ENCODE measurements around the gene TIMMDC1. TPM values are rescaled to one million over a fixed set of nuclear protein-coding genes. Genes with fewer than 3 reads are reported as not detected.

TIMMDC1 gene
- total RNA-seq, 1 donor from 2014 or later: 31.1 TPM

- H3K4me1 ChIP-seq: no peaks in the 10 kb centered on the region
- TF ChIP-seq, protein P1, sequence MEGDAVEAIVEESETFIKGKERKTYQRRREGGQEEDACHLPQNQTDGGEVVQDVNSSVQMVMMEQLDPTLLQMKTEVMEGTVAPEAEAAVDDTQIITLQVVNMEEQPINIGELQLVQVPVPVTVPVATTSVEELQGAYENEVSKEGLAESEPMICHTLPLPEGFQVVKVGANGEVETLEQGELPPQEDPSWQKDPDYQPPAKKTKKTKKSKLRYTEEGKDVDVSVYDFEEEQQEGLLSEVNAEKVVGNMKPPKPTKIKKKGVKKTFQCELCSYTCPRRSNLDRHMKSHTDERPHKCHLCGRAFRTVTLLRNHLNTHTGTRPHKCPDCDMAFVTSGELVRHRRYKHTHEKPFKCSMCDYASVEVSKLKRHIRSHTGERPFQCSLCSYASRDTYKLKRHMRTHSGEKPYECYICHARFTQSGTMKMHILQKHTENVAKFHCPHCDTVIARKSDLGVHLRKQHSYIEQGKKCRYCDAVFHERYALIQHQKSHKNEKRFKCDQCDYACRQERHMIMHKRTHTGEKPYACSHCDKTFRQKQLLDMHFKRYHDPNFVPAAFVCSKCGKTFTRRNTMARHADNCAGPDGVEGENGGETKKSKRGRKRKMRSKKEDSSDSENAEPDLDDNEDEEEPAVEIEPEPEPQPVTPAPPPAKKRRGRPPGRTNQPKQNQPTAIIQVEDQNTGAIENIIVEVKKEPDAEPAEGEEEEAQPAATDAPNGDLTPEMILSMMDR (IDR thresholded peaks at IDR 0.05): no peak
- H3K27ac ChIP-seq: no peak overlapping the region
- H3K27me3 ChIP-seq: no peaks in the 10 kb centered on the region
- intact Hi-C loops (cut with DNase I): no loop called here
- peaks cover 7 to 8% of the 10 kb centered on the region in 2 donors for H3K36me3 ChIP-seq
- no peak overlapping the region for H3K4me3 ChIP-seq
- no peak for DNase-seq (ENCODE audit: low spot score in 2 of 2)
- no peaks in the 10 kb centered on the region for H3K9me3 ChIP-seq
These were observed 29.4 kb downstream of the TIMMDC1 start for GRCh38 chr3:119527714-119528113.

DNA sequence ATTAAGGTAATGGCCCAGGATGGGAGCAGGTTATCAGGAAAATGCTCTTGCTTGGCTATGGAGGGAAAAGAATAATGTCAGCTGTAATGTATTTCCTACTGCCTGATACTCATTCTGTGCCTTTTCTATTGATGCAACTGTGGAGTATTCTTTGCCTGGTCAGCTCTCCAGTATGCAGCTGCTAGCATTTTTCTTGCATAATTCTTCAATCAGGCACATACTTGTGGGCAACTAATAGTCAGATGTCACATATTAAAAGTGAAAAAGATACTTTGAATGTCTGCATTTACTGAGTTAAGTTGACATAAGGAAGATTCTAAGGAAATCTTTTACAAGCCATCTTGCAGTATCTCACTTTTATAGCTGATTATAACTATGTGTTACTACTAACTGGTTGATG, 31.5 kb downstream of the TIMMDC1 start:
- H3K9me3 ChIP-seq: no peaks in the 10 kb centered on the region
- intact Hi-C loops (cut with DNase I): no loop called here
- H3K4me3 ChIP-seq: no peak overlapping the region
- H3K27me3 ChIP-seq: no peaks in the 10 kb centered on the region
- TF ChIP-seq, protein P1 (IDR thresholded peaks at IDR 0.05): no peak
- H3K27ac ChIP-seq: no peak overlapping the region
- H3K4me1 ChIP-seq: no peaks in the 10 kb centered on the region
- H3K36me3 ChIP-seq: no peaks in the 10 kb centered on the region
- no peak for DNase-seq (ENCODE audit: low spot score in 2 of 2)

DNA sequence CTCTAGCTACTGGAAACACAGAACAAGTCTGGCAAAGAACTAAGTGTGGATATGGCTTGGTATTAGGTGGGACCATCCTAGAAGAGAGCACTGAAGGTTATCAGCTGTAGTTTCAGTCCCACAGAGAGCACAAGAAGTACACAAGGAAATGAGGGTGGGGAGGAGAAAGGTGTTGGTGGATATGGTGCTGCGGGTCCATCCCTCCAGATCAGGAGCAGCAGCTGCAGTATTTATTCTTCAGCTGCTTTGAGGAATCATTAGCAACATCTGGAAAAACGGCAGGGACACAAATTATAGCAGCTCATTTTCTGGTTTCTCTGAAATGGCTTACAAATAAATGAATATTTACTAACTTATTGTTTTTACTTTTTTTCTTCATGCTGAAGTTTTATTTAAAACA, 32.1 kb downstream of the TIMMDC1 start:
- Histone ChIP-seq H3K4me1 (no peaks in the 10 kb centered on the region), H3K36me3 (no peaks in the 10 kb centered on the region), H3K9me3 (no peaks in the 10 kb centered on the region), H3K4me3 (no peak overlapping the region), H3K27me3 (no peaks in the 10 kb centered on the region), H3K27ac (no peak overlapping the region)
- TF ChIP-seq, protein P1 (IDR thresholded peaks at IDR 0.05): no peak
- intact Hi-C loops (cut with DNase I): no loop called here
- no peak for DNase-seq (ENCODE audit: low spot score in 2 of 2)

DNA sequence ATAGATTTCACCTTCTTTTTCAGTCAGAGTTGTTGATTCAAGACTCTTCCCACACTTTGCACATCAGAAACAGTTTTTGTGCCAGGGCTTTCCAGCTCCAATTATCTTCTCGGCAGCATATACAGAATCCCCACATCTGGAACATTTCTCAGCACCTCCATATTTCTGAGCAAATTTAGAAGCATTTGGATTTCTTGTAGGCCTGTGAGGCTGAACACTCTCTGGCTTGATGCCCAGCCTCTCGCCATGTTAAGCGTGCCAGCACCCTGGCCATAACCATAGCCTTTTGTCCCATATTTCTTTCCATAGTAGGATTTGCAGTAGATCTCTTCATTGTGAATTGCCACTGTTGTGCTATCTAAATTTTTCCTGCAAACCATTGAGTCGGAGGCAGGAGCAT, 32.8 kb downstream of the TIMMDC1 start:
- no peak overlapping the region for H3K27ac ChIP-seq

DNA sequence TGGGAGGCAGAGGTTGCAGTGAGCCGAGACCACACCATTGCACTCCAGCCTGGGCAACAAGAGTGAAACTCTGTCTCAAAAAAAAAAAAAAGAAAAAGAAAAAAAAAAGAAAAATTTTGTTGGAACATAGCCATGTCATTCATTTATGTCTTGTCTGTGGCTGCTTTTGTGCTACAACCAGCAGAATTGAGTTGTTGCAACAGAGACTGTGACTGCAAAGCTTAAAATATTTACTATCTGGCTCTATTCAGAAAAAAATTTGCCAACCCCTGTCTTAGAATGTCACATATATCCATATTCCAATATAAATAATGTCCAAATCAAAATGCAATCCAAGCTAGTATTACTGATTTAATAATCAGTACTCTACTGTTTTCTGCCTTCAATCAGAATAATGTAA, 35.9 kb downstream of the TIMMDC1 start:
- intact Hi-C loops (cut with DNase I): no loop called here
- H3K9me3 ChIP-seq: no peaks in the 10 kb centered on the region
- H3K4me1 ChIP-seq: no peaks in the 10 kb centered on the region
- H3K4me3 ChIP-seq: no peak overlapping the region
- DNase-seq (ENCODE audit: low spot score in 2 of 2): no peak
- H3K27me3 ChIP-seq: no peaks in the 10 kb centered on the region
- no peak overlapping the region for H3K27ac ChIP-seq
- no peaks in the 10 kb centered on the region for H3K36me3 ChIP-seq
- TF ChIP-seq, protein P1 (IDR thresholded peaks at IDR 0.05): no peak

More for the DNA sequence above, 32.8 kb downstream of the TIMMDC1 start:
- Histone ChIP-seq H3K4me1 (no peaks in the 10 kb centered on the region), H3K27me3 (no peaks in the 10 kb centered on the region), H3K4me3 (no peak overlapping the region), H3K36me3 (no peaks in the 10 kb centered on the region), H3K9me3 (no peaks in the 10 kb centered on the region)
- TF ChIP-seq, protein P1 (IDR thresholded peaks at IDR 0.05): no peak
- intact Hi-C loops (cut with DNase I): no loop called here
- DNase-seq (ENCODE audit: low spot score in 2 of 2): no peak

DNA sequence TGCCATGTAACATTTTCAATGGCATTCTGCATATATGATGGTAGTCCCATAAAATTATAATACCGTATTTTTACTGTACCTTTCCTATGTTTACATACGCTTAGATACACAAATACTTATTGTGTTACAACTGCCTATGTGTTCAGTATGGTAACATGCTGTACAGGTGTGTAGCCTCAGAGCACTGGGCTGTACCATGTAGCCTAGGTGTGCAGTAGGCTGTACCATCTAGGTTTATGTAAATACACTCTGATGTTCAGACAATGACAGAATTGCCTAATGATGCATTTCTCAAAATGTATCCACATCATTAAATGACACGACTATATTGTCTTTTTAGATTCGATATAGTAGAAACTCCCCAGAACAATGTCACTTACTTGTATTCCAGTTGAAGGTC, 38.4 kb downstream of the TIMMDC1 start:
- TF ChIP-seq, protein P1 (IDR thresholded peaks at IDR 0.05): no peak
- no peaks in the 10 kb centered on the region for H3K4me1 ChIP-seq
- no peaks in the 10 kb centered on the region for H3K27me3 ChIP-seq
- intact Hi-C loops (cut with DNase I): no loop called here
- H3K36me3 ChIP-seq: no peaks in the 10 kb centered on the region
- H3K4me3 ChIP-seq: no peak overlapping the region
- H3K27ac ChIP-seq: no peak overlapping the region
- no peaks in the 10 kb centered on the region for H3K9me3 ChIP-seq
- DNase-seq (ENCODE audit: low spot score in 2 of 2): no peak
